Upper lobe of left lung (tissue), 4 donors: ENCODE results near the gene C5orf52.
"Not testable (repeated sequence)": the region's sequence is repeated elsewhere in the genome, so short reads cannot be mapped to it uniquely, and the experiment has no call there.

Experiments used
- CTCF ChIP-seq, 6 experiments: fragments of 450-650 bp in 4 of 6; fragments of 200-600 bp in 2 of 6; sonication (generic) in 2 of 6; IDR thresholded peaks; one replicate each; pipeline ENCODE4 v1.5.1; 2016 to 2019; ENCODE audit warnings: antibody characterized with exemption in 6 of 6
- POLR2A ChIP-seq, 4 donors: fragments of 450-650 bp; IDR thresholded peaks; one replicate each; pipeline ENCODE4 v1.5.1; 2016 to 2017; ENCODE audit warnings: antibody characterized with exemption in 4 of 4, mild to moderate bottlenecking in 2 of 4

DNA sequence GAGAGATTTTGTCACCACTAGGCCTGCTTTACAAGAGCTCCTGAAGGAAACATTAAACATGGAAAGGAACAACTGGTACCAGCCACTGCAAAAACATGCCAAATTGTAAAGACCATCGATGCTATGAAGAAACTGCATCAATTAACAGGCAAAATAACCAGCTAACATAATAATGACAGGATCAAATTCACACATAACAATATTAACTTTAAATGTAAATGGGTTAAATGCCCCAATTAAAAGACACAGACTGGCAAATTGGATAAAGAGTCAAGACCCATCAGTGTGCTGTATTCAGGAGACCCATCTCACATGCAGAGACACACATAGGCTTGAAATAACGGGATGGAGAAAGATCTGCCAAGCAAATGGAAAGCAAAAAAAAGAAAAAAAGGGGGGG, 51.6 kb downstream of the C5orf52 start:
- TF ChIP-seq POLR2A, CTCF (IDR thresholded peaks at IDR 0.05): not testable (repeated sequence)
